ENCODE measurements around the gene TRH. TPM values are rescaled to one million over a fixed set of nuclear protein-coding genes. Genes with fewer than 3 reads are reported as not detected.

The TRH gene
- total and polyA plus RNA-seq, 2 of the 8 experiments (the other 6 are each of a cell fraction or from before 2014, with no cell fraction given): not detected

GRCh38 chr3:129936757-129937156, 37.8 kb upstream of the TRH start:
- Histone ChIP-seq H3K4ac (replicated peaks; ENCODE audit: insufficient read length, low read depth, low read length) (no peak overlapping the region), H3K23ac (ENCODE audit: insufficient read length) (no peak overlapping the region), H3K27ac (ENCODE audit: low read depth, low read length) (no peak overlapping the region), H4K20me1 (replicated peaks in 1 of 2; ENCODE audit: control insufficient read depth in 1 of 2, insufficient read depth in 2 of 2, low read length in 2 of 2) (no peaks in the 10 kb centered on the region), H3K14ac (ENCODE audit: insufficient read length) (no peak overlapping the region), H3K56ac (replicated peaks; ENCODE audit: insufficient read length, low read depth, low read length) (no peak overlapping the region), H3K4me1 (replicated peaks in 1 of 4; ENCODE audit: control insufficient read depth in 3 of 4, insufficient read depth in 4 of 4, low read length in 3 of 4) (peaks cover 0 to 3% (median 0%) of the 10 kb centered on the region in 4 experiments; a peak in 2 of 7 replicates), H2AK5ac (ENCODE audit: low read depth, low read length) (no peak overlapping the region), H3K9me3 (ENCODE audit: insufficient read depth in 2 of 2, low read depth in 1 of 2, low read length in 1 of 2) (no peaks in the 10 kb centered on the region), H2BK20ac (ENCODE audit: low read length) (no peak overlapping the region), H3K36me3 (ENCODE audit: control insufficient read depth in 2 of 4, insufficient read depth in 4 of 4, low read length in 3 of 4) (no peaks in the 10 kb centered on the region), H4K5ac (ENCODE audit: insufficient read length, low read depth, low read length) (no peak overlapping the region), H3K79me2 (ENCODE audit: control insufficient read depth in 1 of 2, insufficient read depth in 2 of 2, low read length in 2 of 2) (no peaks in the 10 kb centered on the region), H2BK12ac (ENCODE audit: low read depth, low read length) (no peak overlapping the region), H2BK5ac (ENCODE audit: low read depth, low read length) (no peak overlapping the region), H3K79me1 (ENCODE audit: low read depth, low read length) (no peaks in the 10 kb centered on the region), H2BK120ac (replicated peaks; ENCODE audit: low read depth, low read length) (no peak overlapping the region), H4K8ac (ENCODE audit: extremely low read depth, insufficient read depth, low read length) (no peak overlapping the region), H3K27me3 (replicated peaks in 1 of 4; ENCODE audit: control insufficient read depth in 3 of 4, extremely low read depth in 1 of 4, insufficient read depth in 3 of 4, low read length in 3 of 4) (0 out of 7 replicates have a peak, but pooled peaks cover 0 to 5% (median under 1%) of the 10 kb centered on the region in 4 experiments), H2AFZ (ENCODE audit: low read length) (no peak overlapping the region), H4K91ac (replicated peaks; ENCODE audit: insufficient read length, low read length) (no peak overlapping the region), H3K18ac (ENCODE audit: extremely low read depth, low read length) (no peak overlapping the region), H3K4me3 (ENCODE audit: extremely low read depth in 1 of 4, insufficient read depth in 2 of 4, low read depth in 3 of 4, low read length in 4 of 4) (no peak overlapping the region), H3K4me2 (ENCODE audit: insufficient read depth in 1 of 2, low read depth in 2 of 2, low read length in 2 of 2) (no peak overlapping the region), H2BK15ac (ENCODE audit: low read length) (no peak overlapping the region), H3K9ac (replicated peaks in 1 of 4; ENCODE audit: extremely low read depth in 1 of 4, low read depth in 3 of 4, low read length in 3 of 4) (no peak overlapping the region), H3K23me2 (ENCODE audit: low read depth, low read length) (no peaks in the 10 kb centered on the region)
- DNase-seq (ENCODE audit: low read depth in 1 of 2, low spot score in 2 of 2): no peak
- no peak for FAIRE-seq
- CTCF ChIA-PET (ENCODE audit: partially characterized antibody): no interaction called here
- WGBS, 2 experiments (ENCODE audit: extremely low coverage in 1 of 2, insufficient coverage in 1 of 2, insufficient read length in 1 of 2, insufficient replicate concordance in 2 of 2, low coverage in 1 of 2, low lambda C conversion rate in 2 of 2, missing lambda C conversion rate in 1 of 2): 88% methylated on average over 6 of the region's 6 CpGs; no CpG with 5 or more reads in 1 of the 2 experiments
- POLR2A ChIA-PET (ENCODE audit: partially characterized antibody): no interaction called here
- TF ChIP-seq FOSL1 (IDR thresholded peaks at IDR 0.05; ENCODE audit: insufficient read depth, low read depth, low read length) (no peak), CEBPB (IDR thresholded peaks at IDR 0.05; ENCODE audit: low read depth, low read length) (no peak), KDM1A (IDR thresholded peaks at IDR 0.05; ENCODE audit: borderline replicate concordance, low read length) (no peak), NANOG (IDR thresholded peaks at IDR 0.05; ENCODE audit: insufficient read depth, low read depth, low read length, poor library complexity, severe bottlenecking) (no peak), BACH1 (IDR thresholded peaks at IDR 0.05; ENCODE audit: low read length) (no peak), PHF8 (conservative IDR thresholded peaks at IDR 0.05; ENCODE audit: low read depth, low read length) (no peak), TAF1 (IDR thresholded peaks at IDR 0.05; ENCODE audit: low read depth, low read length) (no peak), RFX5 (IDR thresholded peaks at IDR 0.05; ENCODE audit: borderline replicate concordance, low read depth, low read length) (no peak), POLR2A (IDR thresholded peaks at IDR 0.05; ENCODE audit: control extremely low read depth in 1 of 2, low read depth in 2 of 2, low read length in 2 of 2) (no peak), EZH2 (IDR thresholded peaks at IDR 0.05; ENCODE audit: low read depth, low read length, severe bottlenecking) (no peak), ATF3 (IDR thresholded peaks at IDR 0.05; ENCODE audit: insufficient read depth, low read depth, low read length) (no peak), GABPA (IDR thresholded peaks at IDR 0.05; ENCODE audit: borderline replicate concordance, insufficient read depth, low read length) (no peak), CHD1 (IDR thresholded peaks at IDR 0.05; ENCODE audit: low read depth, low read length) (no peak)
- TF ChIP-seq, protein P1, sequence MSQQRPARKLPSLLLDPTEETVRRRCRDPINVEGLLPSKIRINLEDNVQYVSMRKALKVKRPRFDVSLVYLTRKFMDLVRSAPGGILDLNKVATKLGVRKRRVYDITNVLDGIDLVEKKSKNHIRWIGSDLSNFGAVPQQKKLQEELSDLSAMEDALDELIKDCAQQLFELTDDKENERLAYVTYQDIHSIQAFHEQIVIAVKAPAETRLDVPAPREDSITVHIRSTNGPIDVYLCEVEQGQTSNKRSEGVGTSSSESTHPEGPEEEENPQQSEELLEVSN (IDR thresholded peaks at IDR 0.05): no peak

All from H1 (cell line).